Naive thymus-derived CD8-positive, alpha-beta T cell (primary cell): Measurements from ENCODE around the gene GRID1. TPM values are rescaled to one million over a fixed set of nuclear protein-coding genes. Genes with fewer than 3 reads are reported as not detected.

Experiments
- ATAC-seq, 2 donors: fragments of 150-1000 bp; cut with Tn5 transposase in 1 of 2; sonication (Bioruptor Pico), chemical (Tn5 transposase) in 1 of 2; 1 replicate in 1 of 2; 2 replicates in 1 of 2; pipeline ENCODE4 v1.10.0; 2021; ENCODE audit warnings: mild to moderate bottlenecking in 2 of 2, moderate library complexity in 2 of 2
- POLR2A ChIA-PET: fragments of 350-600 bp; sonication (Branson Sonifier 250); formaldehyde crosslinking; loops from one replicate; lab custom pipeline; 2021; ENCODE audit warnings: antibody characterized with exemption; lab: Charles Lee
- DNase-seq, 10 donors: peaks; one replicate each; pipeline versions ENCODE4 v3.0.0 to v3.0.0-alpha.2; 2020 to 2022
- H3K27ac Mint-ChIP-seq, 10 donors: one replicate each; pipeline ENCODE4 v1.8.0; 2020 to 2022; ENCODE audit warnings: mild to moderate bottlenecking in 10 of 10, mixed read lengths in 10 of 10, moderate library complexity in 4 of 10, inconsistent platforms in 1 of 10
- H3K27me3 Mint-ChIP-seq, 5 donors: one replicate each; pipeline ENCODE4 v1.8.0; 2021 to 2022; ENCODE audit warnings: mixed read lengths in 5 of 5
- H3K36me3 Mint-ChIP-seq, 3 donors: one replicate each; pipeline ENCODE4 v1.8.0; 2020 to 2022; ENCODE audit warnings: mixed read lengths in 3 of 3, mild to moderate bottlenecking in 2 of 3, inconsistent platforms in 1 of 3
- H3K4me1 Mint-ChIP-seq, 4 donors: one replicate each; pipeline ENCODE4 v1.8.0; 2021 to 2022; ENCODE audit warnings: mixed read lengths in 4 of 4
- H3K4me3 Mint-ChIP-seq, 10 donors: one replicate each; pipeline ENCODE4 v1.8.0; 2020 to 2022; ENCODE audit warnings: mild to moderate bottlenecking in 10 of 10, mixed read lengths in 10 of 10, moderate library complexity in 6 of 10, inconsistent platforms in 1 of 10
- H3K9me3 Mint-ChIP-seq, 9 donors: one replicate each; pipeline ENCODE4 v1.8.0; 2020 to 2022; ENCODE audit warnings: mixed read lengths in 9 of 9, mild to moderate bottlenecking in 3 of 9, inconsistent platforms in 1 of 9, moderate library complexity in 1 of 9
- polyA plus RNA-seq, 3 donors: library from polyadenylated mRNA; unstranded; fragments of 300-500 nt; fragmentation: Illumina TruSeq; gene quantifications; one replicate each; pipeline ENCODE4 v1.2.3, GENCODE V29; 2021
- total RNA-seq, 8 experiments: library from RNA in 2 of 8; stranded (reverse) in 2 of 8; gene quantifications; one replicate each; pipeline ENCODE4 v1.2.3 and lab custom pipeline; 2021 to 2026

GRID1 gene
- total and polyA plus RNA-seq, 5 experiments from 2014 or later, result not detected

GRCh38 chr10:86356296-86356695, 10.3 kb downstream of the GRID1 start:
- no peak for ATAC-seq
- POLR2A ChIA-PET, result no interaction called here
- DNase-seq, result peak in 1 of 10 donors; percentile 24
- Mint-ChIP-seq H3K4me3 (no peak overlapping the region), H3K36me3 (no peaks in the 10 kb centered on the region), H3K27me3 (peaks cover 4 to 37% (median 12%) of the 10 kb centered on the region in 5 donors), H3K27ac (no peak overlapping the region), H3K4me1 (peaks cover 0 to 27% (median 0%) of the 10 kb centered on the region in 4 donors), H3K9me3 (peaks cover 0 to 12% (median 0%) of the 10 kb centered on the region in 9 donors)

GRCh38 chr10:86355571-86356038, 11.0 kb downstream of the GRID1 start:
- POLR2A ChIA-PET, result no interaction called here
- H3K36me3 Mint-ChIP-seq, result no peaks in the 10 kb centered on the region

GRCh38 chr10:86354761-86355540, 11.6 kb downstream of the GRID1 start:
- ATAC-seq, result no peak

More at GRCh38 chr10:86355571-86356038, 11.0 kb downstream of the GRID1 start:
- DNase-seq, result peak in 1 of 10 donors; percentile 44
- H3K4me3 Mint-ChIP-seq, result no peak overlapping the region
- H3K9me3 Mint-ChIP-seq, result peaks cover 0 to 12% (median 0%) of the 10 kb centered on the region in 9 donors
- peaks cover 4 to 30% (median 8%) of the 10 kb centered on the region in 5 donors for H3K27me3 Mint-ChIP-seq
- peaks cover 0 to 24% (median 0%) of the 10 kb centered on the region in 4 donors for H3K4me1 Mint-ChIP-seq
- ATAC-seq, result no peak
- no peak overlapping the region for H3K27ac Mint-ChIP-seq

GRCh38 chr10:86353506-86354485, 12.8 kb downstream of the GRID1 start:
- Mint-ChIP-seq H3K36me3 (no peaks in the 10 kb centered on the region), H3K4me1 (peaks cover 0 to 22% (median 0%) of the 10 kb centered on the region in 4 donors), H3K4me3 (no peak overlapping the region), H3K9me3 (peaks cover 0 to 12% (median 0%) of the 10 kb centered on the region in 9 donors), H3K27me3 (peaks cover 2 to 29% (median 8%) of the 10 kb centered on the region in 5 donors), H3K27ac (no peak overlapping the region)
- DNase-seq (peak in 1 of 10 donors; percentile 53), ATAC-seq (no peak)
- POLR2A ChIA-PET, result no interaction called here

More at GRCh38 chr10:86354761-86355540, 11.6 kb downstream of the GRID1 start:
- DNase-seq, result peak in 1 of 10 donors; percentile 54
- Mint-ChIP-seq H3K4me1 (peaks cover 0 to 22% (median 0%) of the 10 kb centered on the region in 4 donors), H3K4me3 (no peak overlapping the region), H3K9me3 (peaks cover 0 to 12% (median 0%) of the 10 kb centered on the region in 9 donors), H3K27ac (no peak overlapping the region), H3K27me3 (peaks cover 3 to 29% (median 8%) of the 10 kb centered on the region in 5 donors), H3K36me3 (no peaks in the 10 kb centered on the region)
- POLR2A ChIA-PET, result no interaction called here

GRCh38 chr10:86350897-86351296, 15.7 kb downstream of the GRID1 start:
- no peak overlapping the region for H3K27ac Mint-ChIP-seq
- peaks cover 0 to 26% (median 8%) of the 10 kb centered on the region in 5 donors for H3K27me3 Mint-ChIP-seq
- DNase-seq (peak in 1 of 10 donors; percentile 34), ATAC-seq (no peak)
- H3K4me3 Mint-ChIP-seq, result no peak overlapping the region
- H3K4me1 Mint-ChIP-seq, result peaks cover 0 to 13% (median under 1%) of the 10 kb centered on the region in 4 donors
- no peaks in the 10 kb centered on the region for H3K36me3 Mint-ChIP-seq
- peaks cover 0 to 12% (median 0%) of the 10 kb centered on the region in 9 donors for H3K9me3 Mint-ChIP-seq
- POLR2A ChIA-PET, result no interaction called here

- H3K36me3 Mint-ChIP-seq, result no peaks in the 10 kb centered on the region
- H3K27ac Mint-ChIP-seq, result peak overlapping the region in 2 of 10 donors; percentile 35 to 46
- H3K9me3 Mint-ChIP-seq, result peaks cover 0 to 12% (median 0%) of the 10 kb centered on the region in 9 donors
- no peak overlapping the region for H3K4me3 Mint-ChIP-seq
- POLR2A ChIA-PET, result no interaction called here
- peak in 1 of 10 donors; percentile 10 for DNase-seq
- peaks cover 0 to 7% (median under 1%) of the 10 kb centered on the region in 4 donors for H3K4me1 Mint-ChIP-seq
- H3K27me3 Mint-ChIP-seq, result peaks cover 0 to 25% (median 5%) of the 10 kb centered on the region in 5 donors
- ATAC-seq, result no peak
Measured at GRCh38 chr10:86349940-86350630, 16.5 kb downstream of the GRID1 start.

- Mint-ChIP-seq H3K36me3 (no peaks in the 10 kb centered on the region), H3K4me1 (peaks cover 0 to 2% (median under 1%) of the 10 kb centered on the region in 4 donors), H3K27ac (peak overlapping the region in 1 of 10 donors; percentile 6), H3K4me3 (no peak overlapping the region), H3K27me3 (peaks cover 0 to 18% (median 2%) of the 10 kb centered on the region in 5 donors), H3K9me3 (peaks cover 0 to 12% (median 0%) of the 10 kb centered on the region in 9 donors)
- POLR2A ChIA-PET, result no interaction called here
- no peak for DNase-seq
- no peak for ATAC-seq
Measured at GRCh38 chr10:86349474-86349873, 17.1 kb downstream of the GRID1 start.

GRCh38 chr10:86348321-86349210, 18.0 kb downstream of the GRID1 start:
- Mint-ChIP-seq H3K9me3 (peaks cover 0 to 12% (median 0%) of the 10 kb centered on the region in 9 donors), H3K27me3 (peaks cover 0 to 17% (median 0%) of the 10 kb centered on the region in 5 donors), H3K36me3 (no peaks in the 10 kb centered on the region), H3K4me1 (peaks cover 0 to 2% (median 0%) of the 10 kb centered on the region in 4 donors), H3K27ac (peak overlapping the region in 1 of 10 donors; percentile 20), H3K4me3 (no peak overlapping the region)
- peak in 1 of 10 donors; percentile 36 for DNase-seq
- POLR2A ChIA-PET, result no interaction called here
- no peak for ATAC-seq

- peaks cover 0 to 12% (median 0%) of the 10 kb centered on the region in 9 donors for H3K9me3 Mint-ChIP-seq
- H3K27me3 Mint-ChIP-seq, result peaks cover 0 to 17% (median 0%) of the 10 kb centered on the region in 5 donors
- DNase-seq (peak in 1 of 10 donors; percentile 34), ATAC-seq (no peak)
- peaks cover 0 to 2% (median 0%) of the 10 kb centered on the region in 4 donors for H3K4me1 Mint-ChIP-seq
- H3K4me3 Mint-ChIP-seq, result no peak overlapping the region
- no peaks in the 10 kb centered on the region for H3K36me3 Mint-ChIP-seq
- H3K27ac Mint-ChIP-seq, result no peak overlapping the region
- POLR2A ChIA-PET, result no interaction called here
Measured at GRCh38 chr10:86347856-86348255, 18.7 kb downstream of the GRID1 start.

- peak in 1 of 10 donors; percentile 24 for DNase-seq
- Mint-ChIP-seq H3K27ac (no peak overlapping the region), H3K36me3 (no peaks in the 10 kb centered on the region), H3K9me3 (peaks cover 0 to 4% (median 0%) of the 10 kb centered on the region in 9 donors), H3K4me3 (no peak overlapping the region), H3K27me3 (peaks cover 0 to 11% (median 0%) of the 10 kb centered on the region in 5 donors), H3K4me1 (peaks cover 0 to 2% (median 0%) of the 10 kb centered on the region in 4 donors)
- ATAC-seq, result no peak
- POLR2A ChIA-PET, result no interaction called here
Measured at GRCh38 chr10:86346799-86347665, 19.6 kb downstream of the GRID1 start.
